ENCODE results near the gene SELENOI.

The SELENOI gene

DNA sequence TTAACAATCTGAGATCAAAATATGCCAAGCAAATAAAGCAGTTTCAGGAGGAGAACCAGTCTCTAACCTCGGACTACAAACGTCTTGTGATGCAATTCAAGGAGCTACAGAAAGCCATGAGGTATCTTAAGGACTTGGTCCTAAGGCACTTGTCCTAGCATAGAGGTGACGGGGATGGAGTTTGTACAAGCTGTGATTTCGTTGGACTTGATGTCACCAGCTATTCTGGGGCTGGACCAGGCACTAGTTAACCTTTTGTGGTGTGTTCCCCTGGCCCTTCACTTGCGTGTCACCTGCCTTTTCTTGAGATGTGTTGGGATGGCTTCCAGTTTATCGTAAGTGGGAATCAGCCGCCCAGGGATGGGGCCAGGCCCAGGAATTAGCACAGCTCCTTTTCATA, 98.3 kb downstream of the SELENOI start:
- POLR2A ChIA-PET: no interaction called here

More for the DNA sequence above, 98.3 kb downstream of the SELENOI start:
- TF ChIP-seq FOXM1 (IDR thresholded peaks at IDR 0.05; ENCODE audit: borderline replicate concordance) (no peak), ZNF384 (IDR thresholded peaks at IDR 0.05) (no peak), HDGF (IDR thresholded peaks at IDR 0.05; ENCODE audit: borderline replicate concordance) (no peak), BHLHE40 (IDR thresholded peaks at IDR 0.05; ENCODE audit: borderline replicate concordance) (no peak)
- TF ChIP-seq, protein P1, sequence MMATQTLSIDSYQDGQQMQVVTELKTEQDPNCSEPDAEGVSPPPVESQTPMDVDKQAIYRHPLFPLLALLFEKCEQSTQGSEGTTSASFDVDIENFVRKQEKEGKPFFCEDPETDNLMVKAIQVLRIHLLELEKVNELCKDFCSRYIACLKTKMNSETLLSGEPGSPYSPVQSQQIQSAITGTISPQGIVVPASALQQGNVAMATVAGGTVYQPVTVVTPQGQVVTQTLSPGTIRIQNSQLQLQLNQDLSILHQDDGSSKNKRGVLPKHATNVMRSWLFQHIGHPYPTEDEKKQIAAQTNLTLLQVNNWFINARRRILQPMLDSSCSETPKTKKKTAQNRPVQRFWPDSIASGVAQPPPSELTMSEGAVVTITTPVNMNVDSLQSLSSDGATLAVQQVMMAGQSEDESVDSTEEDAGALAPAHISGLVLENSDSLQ (IDR thresholded peaks at IDR 0.05): no peak
- CTCF ChIA-PET: interaction anchor here (1.5 kb wide), 1 partner anchor 58 kb away, joined by 3 read pairs; no protein-coding TSS in a partner anchor
- no peak for DNase-seq (ENCODE audit: extremely low spot score)

Data from HEK293T (cell line).